Muscle of arm (tissue), 12 donors: ENCODE data around the gene LUZP2. TPM values are rescaled to one million over a fixed set of nuclear protein-coding genes. Genes with fewer than 3 reads are reported as not detected.

Experiments used
- DNase-seq: peaks from one replicate; pipeline ENCODE4 v3.0.0-alpha.2; 2013
- polyA plus RNA-seq, 12 donors: library from polyadenylated mRNA; unstranded; fragments of 120-200 nt; gene quantifications; one replicate each; pipeline ENCODE4 v1.2.1, GENCODE V29; 2013; ENCODE audit not compliant: insufficient read length in 12 of 12

Gene LUZP2
- polyA plus RNA-seq, 12 donors = 0.61 to 1.5 (median 0.85) TPM; not detected in 2

DNA sequence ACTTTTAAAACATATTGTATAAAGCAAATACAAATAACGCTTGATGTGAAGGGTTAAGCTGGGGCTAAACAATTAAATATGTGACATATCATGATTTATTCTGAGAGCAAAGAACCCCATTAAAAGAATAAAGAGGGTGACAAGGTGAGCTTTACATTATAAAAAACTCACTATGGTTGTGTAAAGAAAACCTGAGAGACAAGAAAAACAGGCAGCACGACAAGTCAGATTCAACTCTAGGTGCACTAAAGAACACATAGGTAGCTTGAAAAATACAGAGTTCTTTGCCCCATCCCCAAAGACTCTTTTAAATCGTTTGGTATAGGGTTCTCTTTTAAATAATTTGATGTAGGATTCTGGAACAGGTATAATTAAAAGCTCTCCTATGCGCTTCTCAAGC is 63.5 kb downstream of the LUZP2 start:
- no peak for DNase-seq

DNA sequence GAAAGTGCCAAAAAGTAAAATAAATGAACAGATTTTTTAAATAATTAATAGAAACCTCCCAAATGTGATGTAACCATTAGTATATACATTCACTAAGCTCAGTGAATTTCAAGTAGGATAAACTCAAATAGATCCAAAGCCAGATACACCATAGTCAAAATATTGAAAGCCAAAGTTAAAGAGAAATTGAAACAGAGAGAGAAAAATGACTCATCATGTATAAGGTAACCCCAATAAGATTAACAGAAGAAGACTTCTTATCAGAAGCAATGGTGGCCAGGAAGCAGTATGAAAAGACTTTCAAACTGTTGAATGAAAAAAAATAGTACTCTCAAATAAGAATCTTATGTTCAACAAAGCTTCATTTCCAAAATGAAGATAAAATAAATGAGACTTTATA is 70.5 kb downstream of the LUZP2 start:
- DNase-seq = no peak

DNA sequence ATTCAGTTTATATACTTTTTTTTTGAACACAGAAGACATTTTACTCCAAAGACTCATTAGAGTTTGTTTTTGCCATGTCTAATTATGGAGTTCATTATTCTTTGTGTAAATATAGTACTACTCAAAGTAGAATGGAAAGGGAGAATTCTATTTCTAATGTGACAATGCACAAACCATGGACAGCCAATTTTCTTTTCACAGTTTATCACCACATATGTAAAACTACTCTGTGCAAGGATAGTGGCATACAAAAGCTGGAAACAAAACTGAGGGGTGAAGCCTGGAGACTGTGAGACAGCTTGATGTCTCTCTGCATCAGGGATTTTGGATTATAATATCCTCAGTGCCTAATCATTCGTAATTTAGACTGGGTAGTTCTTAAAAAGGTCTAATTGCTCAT is 75.5 kb downstream of the LUZP2 start:
- no peak for DNase-seq

DNA sequence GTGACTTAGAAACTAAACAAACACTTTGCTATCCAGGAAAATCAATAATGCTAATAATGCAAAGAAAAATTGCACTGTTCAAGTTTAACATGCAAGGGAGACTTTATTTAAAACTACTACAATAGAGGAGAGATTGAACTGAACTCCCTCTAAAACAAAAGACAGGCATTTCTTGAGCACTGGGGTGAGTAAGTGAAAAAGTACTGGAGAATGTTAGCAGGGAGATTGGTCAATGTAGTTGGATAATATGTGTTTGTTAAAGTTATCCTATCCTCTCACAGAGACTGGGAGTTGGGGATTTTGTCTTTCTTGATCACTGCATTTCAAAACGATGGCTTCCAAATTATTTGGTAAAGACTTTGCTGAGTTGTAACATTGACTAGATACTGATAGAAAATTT is 77.6 kb downstream of the LUZP2 start:
- no peak for DNase-seq

DNA sequence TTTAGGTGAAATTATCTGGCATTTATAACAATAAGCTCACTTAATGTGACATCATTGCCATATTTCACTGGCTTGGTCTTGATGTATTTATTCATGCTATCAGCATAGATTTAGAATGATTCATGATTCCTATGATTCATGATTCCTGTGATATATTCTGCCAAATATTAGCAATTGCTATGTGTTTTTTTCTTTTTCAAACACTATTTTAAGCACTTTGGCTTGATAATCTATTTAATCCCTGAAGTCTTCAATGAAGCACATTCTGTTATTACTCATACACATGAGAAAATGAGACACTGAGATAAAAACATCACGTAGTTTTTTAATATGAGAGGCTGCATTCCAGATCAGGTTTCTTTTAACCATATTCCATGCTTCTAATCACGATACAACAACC is 78.5 kb downstream of the LUZP2 start:
- DNase-seq = no peak

DNA sequence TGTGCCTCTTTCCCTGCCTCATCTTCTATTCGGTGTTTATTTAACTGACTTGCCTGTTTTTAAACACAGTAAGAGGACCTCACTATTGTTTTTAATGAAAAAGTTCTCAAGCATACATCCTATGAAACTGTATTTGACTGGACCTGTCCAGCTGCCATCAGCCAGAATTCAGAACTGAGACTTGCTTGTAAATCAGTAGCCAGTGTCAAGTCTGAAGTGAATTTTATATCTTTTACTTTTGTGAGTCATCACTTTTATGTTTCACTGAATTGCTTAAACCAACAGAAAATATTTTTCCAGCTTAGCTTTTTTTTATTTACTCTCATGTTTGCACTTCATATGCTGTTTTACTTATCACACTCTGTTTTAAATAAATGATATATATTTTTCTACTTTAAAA is 88.3 kb downstream of the LUZP2 start:
- no peak for DNase-seq

DNA sequence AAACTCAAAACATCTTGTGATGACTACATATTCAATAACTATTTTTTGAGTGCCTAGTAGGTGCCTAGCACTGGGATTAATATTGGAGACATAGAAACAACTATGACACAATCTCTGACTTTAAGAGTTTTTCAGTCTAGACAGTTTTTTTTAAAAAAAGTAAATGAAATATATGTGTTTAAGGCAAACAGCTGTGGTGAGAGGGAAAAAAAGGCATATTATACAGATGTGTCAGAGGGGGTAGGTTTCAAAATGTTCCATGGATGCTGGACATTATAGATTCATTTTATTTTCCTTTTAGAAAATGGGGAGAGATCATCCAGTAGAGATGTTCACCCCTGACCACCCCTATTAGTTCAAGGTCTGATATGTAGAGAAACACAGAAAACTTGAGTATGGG is 90.8 kb downstream of the LUZP2 start:
- no peak for DNase-seq

DNA sequence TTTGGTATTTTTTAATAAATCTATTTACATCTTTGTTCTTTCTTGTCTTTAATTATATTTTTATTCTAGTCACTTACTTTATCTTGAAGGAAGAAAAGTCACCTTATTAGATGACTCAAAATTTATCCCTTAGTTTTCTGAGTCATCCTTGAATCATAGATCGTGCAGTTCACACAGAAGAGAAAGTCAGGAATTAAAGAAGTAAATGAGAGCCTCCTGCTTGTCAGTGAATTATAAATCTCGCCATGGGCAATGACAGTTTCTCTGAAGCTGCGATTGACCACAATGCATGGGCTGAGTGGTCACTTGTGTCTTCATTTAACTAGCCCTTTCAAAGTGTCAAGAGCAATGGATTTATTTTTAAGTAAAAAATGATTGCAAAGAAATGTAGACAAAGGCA is 91.2 kb downstream of the LUZP2 start:
- DNase-seq = no peak

DNA sequence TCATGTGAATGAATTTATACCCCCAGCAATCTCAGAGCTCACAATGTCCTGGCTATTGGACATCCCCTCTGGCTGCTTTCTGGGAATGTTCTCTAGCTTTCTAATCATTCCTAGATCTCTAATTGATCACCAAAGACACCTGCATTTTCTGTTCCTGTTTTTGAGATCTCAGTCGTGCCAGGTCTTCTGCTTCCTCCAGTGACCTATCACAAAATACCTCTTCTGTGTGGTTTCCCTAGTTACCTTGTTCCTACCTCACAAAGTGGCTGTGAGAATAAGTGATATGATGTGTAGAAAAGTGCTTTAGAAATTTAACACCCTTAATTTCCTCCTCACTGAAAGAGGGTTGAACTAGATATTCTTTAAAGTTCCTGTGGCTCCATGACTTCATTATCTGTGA is 92.2 kb downstream of the LUZP2 start:
- no peak for DNase-seq

DNA sequence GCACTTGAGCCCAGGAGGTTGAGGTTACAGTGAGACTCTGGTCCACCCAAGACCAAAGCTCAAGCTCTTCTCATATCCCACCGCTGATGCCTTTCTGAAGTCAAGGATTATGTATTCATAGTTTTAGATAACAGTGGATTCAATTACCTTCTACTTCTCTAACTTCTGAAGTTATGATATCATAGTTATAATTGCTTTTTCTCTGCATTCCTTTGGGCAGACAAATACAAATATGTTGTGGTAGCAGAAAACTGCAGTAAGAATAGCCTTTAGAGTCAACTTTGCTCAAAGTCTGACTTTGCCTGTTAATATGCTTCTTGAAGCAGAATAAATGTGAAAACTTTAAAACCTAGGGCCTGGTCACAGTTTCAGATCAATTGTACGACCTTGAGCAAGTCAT is 94.4 kb downstream of the LUZP2 start:
- no peak for DNase-seq

DNA sequence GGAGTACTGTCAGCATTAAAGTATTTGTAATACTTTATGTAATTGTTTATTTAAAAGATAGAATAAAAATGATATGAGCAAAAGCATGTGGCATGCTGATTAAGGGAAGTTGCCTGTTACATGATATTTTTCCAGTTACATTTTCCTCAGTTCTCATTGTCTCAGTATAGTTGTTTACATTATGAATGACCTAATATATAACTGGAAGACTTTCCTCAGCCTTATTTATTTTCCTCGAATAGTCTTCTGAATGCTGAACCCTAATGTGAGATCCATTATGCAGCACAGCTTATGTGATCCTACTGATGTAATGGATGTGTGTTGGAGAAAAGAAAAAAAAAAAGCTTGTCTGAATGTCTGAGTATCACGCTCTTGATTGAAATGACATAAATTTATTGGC is 95.5 kb downstream of the LUZP2 start:
- no peak for DNase-seq

DNA sequence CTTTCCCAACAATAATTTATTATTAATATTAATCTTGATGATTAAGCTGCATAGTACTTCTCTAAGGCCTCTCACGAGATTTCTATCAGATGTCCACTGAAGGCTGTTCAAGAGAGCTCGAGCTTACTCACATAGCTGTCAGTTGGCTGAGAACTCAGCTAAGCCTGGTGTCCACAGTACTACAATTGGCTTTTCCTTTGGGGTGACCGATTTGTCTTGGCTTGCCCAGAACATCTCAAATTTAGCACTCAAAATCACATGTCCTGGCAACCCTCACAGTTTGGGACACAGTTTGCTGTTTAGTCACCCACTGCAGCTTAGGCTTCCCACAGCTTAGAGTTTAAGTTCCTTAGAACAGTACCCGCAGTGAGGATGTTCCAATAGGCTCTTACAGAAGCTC is 96.5 kb downstream of the LUZP2 start:
- no peak for DNase-seq

DNA sequence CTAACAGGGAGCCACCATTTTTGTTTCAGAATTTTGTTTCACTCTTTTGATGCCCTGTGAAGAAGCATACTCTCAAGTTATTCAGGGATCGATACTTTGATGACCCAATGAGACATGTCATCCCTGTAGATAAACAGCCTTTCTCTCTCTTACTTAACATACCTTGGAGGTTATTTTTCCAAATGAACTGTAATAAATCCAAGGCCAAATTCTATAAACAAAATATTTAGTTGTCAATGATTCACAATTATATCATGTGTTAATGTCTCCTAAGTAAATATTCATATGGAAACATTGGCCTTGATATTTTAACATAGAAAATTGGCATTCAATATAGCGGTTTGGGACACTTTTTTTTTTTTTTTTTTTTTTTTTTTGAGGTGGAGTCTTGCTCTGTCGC is 97.5 kb downstream of the LUZP2 start:
- no peak for DNase-seq

DNA sequence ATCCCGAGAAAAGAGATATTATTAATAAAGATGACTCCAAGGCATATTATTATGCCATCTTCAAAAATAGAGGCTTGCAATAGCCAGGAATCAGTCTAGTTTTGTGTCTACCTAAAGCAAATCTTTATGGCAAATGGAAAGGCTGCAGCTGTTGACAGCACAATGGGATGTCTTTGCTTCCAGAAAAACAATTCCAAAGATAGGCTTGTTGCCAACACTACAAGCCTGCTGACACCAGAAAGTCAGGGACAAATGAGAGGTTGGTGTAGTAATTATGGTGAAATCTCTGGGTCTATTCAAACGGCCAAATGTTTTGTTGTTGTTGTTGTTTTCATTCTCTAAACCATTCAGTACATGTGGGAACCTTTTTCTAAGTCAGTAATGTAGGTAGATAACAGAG is 101.8 kb downstream of the LUZP2 start:
- DNase-seq = no peak

DNA sequence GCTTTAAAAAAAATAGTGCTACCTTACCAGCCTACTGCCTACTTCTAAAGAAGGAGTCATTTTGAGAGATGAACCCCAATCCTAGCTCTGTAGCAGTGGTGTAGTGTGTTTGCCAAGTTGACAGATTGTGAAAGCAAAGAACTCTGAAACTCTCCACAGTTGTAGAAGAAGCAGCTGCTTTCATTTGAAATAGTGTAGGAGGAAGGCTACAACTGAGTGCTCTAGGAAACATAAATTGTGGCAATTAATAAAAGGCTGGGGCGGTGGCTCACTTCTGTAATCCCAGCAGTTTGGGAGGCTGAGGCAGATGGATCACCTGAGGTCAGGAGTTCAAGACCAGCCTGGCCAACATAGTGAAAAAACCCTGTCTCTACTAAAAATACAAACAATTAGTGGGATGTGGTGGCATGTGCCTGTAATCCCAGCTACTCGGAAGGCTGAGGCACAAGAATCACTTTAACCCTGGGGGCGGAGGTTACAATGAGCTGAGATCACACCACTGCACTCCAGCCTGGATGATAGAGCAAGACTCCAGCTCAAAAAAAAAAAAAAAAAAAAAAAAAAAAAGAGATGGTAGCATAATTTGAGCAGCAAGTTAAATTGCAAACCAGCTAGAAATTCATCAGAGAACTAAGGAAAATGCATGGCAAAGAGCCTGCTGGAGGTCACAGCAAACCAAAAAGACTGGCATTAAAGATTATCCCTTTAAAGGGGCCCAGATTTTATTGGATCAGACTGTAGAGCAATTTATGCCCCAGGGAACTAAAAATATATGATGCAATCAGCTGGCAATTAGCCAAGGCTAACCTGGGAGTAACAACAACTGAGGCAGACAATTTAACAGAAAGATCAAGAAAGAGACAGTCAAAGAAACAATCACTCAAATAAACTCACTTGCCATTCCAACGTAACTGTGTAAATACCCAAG is 112.6 kb downstream of the LUZP2 start:
- no peak for DNase-seq

DNA sequence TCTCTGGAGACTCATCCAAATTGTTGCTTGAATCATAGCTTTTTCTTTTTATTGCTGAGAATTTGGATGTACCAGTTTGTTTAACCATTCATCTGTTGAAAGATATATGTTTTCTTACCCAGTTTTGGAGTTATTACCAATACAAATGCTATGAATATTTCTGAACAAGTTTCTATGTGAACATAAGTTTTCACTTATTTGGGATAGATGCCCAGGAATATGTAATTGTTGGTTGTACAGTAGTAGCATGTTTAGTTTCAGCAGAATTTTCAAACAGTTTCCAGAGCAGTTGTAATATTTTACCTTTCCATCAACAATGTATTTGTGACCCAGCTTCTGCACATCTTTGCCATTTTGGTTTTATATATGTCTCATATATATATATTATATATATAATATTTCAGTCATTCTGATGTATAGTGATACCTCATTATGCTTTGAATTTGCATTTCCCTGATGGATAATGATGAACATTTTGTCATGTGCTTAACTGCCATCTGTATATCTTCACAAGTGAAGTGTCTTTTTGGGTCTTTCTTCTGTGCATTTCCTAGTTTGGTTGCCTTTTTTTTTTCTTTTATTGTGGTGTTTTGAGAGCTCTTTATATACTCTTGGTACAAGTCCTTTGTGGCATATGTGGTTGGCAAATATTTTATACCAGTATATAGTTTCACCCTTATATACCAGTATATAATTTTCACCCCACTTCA is 118.8 kb downstream of the LUZP2 start:
- DNase-seq = no peak

DNA sequence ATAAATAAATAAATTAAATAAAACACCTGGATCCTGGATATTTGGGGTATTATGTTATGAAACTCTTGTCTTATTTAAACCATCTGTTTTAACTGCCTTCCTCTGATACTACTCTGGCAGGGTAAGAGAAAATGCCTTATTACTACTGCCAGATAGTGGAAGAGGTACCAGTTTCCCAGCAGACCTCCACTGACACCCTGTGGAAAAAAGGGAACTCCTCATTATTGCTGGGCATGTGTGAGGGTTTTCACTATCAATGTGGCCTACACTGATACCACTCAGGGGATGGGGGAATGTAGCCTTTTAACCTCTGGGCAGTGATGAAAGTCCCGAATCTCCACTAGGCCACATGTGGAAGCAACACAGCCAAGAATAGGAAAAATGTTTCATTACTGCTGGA is 121.0 kb downstream of the LUZP2 start:
- no peak for DNase-seq

DNA sequence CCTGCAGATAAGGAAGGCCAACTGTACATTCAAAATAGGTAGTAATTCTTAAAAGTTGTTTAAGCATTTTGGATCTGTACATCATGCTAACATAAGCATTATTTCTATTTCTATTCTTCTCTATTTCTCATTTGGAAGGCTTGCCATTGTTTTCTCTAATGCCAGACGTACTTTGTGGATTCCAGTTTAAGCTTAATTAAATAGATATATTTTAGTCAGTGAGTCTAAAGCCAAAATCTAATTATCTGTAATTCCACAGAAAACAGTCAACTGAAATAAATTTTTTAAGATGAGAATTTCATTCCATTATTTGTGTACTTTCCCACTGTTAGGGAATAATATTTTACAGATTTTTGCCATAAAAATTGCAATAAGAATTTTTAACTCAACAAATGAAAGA is 123.0 kb downstream of the LUZP2 start:
- DNase-seq = no peak

DNA sequence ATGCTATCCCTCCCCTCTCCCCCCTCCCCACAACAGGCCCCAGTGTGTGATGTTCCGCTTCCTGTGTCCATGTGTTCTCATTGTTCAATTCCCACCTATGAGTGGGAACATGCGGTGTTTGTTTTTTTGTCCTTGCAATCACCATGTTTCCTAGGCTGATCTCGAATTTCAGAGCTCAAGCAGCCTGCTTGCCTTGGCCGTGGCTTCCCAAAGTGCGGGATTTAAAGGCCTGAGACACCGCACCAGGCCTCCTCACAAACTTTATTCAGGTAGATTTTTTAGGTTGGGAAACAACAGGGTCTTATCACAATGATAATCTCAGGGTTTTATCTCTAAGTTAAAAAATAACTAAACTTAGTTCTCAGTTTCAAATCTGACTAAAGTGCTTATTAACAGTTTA is 125.4 kb downstream of the LUZP2 start:
- no peak for DNase-seq

DNA sequence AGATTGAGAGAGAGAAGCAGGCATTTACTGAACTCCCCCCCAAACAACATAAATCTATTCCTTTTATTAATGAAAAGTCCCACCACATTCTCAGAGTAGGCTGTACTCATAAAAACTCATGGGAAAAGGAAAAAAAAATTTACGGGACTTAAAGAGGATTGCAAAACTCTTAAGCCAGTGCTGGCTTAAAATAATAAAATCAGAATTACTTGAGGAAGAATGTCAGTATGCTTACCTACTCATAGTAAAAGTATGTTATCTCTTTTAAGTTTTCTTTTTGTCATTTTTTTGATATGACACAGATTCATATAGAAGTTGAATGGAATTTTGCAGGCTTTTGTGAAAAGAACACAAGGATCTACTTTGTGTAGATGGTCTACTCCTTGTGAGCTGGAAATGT is 126.3 kb downstream of the LUZP2 start:
- no peak for DNase-seq

DNA sequence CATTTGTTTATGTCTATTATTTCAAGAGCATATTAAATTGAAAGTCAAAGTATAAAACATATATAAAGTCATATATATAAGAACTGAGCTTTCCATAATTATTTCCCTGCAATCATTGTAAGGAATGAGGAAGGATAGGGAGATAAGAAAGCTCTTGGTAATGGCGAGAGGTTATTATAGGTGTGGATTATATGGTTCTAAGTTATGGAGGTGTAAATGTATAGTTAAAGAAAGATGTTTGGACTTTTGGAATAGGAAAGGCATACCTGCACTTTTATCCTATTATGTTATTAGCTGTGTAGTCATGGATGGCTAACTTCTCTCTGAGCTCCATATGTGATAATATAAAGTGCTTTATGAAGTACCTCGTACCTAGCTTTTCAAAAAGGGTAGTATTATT is 127.6 kb downstream of the LUZP2 start:
- DNase-seq = no peak

DNA sequence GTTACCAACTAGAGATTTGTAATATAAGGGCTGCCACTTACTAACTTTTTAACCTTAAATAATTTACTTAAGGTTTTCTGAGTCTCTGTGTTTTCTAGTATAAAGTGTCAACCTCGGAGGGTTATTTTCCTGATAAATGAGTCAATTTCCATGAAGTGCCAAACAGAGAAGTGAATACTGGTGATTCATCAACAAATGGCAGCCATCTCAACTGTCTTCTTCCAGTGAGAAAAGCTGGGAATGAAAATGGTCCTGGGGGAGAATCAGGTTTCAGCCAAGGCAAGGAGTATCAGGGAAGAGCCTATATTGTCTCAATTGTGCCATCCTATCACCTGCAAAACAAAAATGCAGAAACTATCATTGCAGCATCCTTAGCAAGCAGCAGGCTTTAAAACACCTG is 129.1 kb downstream of the LUZP2 start:
- DNase-seq = no peak

DNA sequence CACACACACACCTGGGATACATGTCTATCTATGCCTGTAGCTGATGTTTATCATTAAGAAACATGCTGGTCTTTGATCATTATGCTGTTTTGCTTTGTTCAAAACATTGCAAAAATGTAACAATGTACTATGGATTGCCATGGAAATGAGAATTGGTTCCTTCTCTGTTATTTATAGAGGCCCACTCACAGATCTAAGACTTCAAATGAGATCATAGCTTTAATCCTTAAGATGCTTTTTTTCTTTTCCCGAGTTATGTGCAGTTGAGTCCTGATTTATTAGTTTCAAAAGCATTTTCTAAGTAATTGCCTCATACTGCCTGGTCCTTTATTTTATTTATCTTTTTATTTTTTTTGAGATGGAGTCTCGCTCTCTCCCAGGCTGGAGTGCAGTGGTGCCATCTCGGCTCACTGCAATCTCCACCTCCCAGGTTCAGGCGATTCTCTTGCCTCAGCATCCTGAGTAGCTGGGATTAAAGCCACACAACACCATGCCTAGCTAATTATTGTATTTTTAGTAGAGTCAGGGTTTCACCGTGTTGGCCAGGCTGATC is 131.4 kb downstream of the LUZP2 start:
- no peak for DNase-seq
